Measurements from ENCODE around the gene KLHL29. TPM values are rescaled to one million over a fixed set of nuclear protein-coding genes. Genes with fewer than 3 reads are reported as not detected.

KLHL29 gene
- total RNA-seq, 1 experiment from 2014 or later = 7.7 TPM

DNA sequence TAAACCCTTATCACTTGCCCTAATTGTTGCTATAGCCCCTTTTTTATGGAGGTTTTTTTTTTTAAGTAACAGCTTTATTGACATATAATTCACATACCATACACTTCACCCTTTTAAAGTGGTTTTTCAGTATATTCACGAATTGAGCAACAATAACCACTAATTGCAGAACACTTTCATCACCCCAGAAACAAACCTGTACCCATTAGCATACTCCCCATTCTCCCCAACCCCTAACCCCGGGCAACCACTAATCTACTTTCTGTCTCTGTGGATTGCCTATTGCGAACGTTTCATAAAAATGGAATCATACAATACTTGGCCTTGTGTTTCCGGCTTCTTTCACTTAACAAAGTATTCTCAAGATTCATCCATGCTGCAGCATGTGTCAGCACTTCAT lies 328.4 kb downstream of the KLHL29 start:
- ATAC-seq (no peak), DNase-seq (ENCODE audit: low read depth, low spot score) (no peak)
- Histone ChIP-seq H3K4me1 (ENCODE audit: control insufficient read depth, insufficient read depth, low read length) (no peaks in the 10 kb centered on the region), H3K27me3 (ENCODE audit: control insufficient read depth, insufficient read depth, low read length) (no peaks in the 10 kb centered on the region), H3K4me3 (ENCODE audit: low read depth in 2 of 2, low read length in 2 of 2) (no peak overlapping the region), H3K9me3 (ENCODE audit: control insufficient read depth, insufficient read depth, low read depth, low read length) (no peaks in the 10 kb centered on the region), H3K36me3 (ENCODE audit: control insufficient read depth, insufficient read depth, low read length) (no peaks in the 10 kb centered on the region), H3K27ac (ENCODE audit: low read length) (no peak overlapping the region)
- in situ Hi-C loops (cut with HindIII; ENCODE audit: low pct_unique_long_range_greater_than_20kb, low sequenced_read_pairs) (no loop called here), intact Hi-C loops (cut with micrococcal nuclease; ENCODE audit: unreplicated experiment) (no loop called here)
- CTCF ChIA-PET = no interaction called here
- no TSS peak for BruUV-seq (replicated peaks)
- TF ChIP-seq TCF7L2 (IDR thresholded peaks at IDR 0.05; ENCODE audit: low read depth, low read length) (no peak), SIN3A (IDR thresholded peaks at IDR 0.05; ENCODE audit: borderline replicate concordance, insufficient read depth, low read depth, low read length) (no peak), POLR2AphosphoS5 (IDR thresholded peaks at IDR 0.05; ENCODE audit: low read depth, low read length) (no peak)
- TF ChIP-seq, protein P1, sequence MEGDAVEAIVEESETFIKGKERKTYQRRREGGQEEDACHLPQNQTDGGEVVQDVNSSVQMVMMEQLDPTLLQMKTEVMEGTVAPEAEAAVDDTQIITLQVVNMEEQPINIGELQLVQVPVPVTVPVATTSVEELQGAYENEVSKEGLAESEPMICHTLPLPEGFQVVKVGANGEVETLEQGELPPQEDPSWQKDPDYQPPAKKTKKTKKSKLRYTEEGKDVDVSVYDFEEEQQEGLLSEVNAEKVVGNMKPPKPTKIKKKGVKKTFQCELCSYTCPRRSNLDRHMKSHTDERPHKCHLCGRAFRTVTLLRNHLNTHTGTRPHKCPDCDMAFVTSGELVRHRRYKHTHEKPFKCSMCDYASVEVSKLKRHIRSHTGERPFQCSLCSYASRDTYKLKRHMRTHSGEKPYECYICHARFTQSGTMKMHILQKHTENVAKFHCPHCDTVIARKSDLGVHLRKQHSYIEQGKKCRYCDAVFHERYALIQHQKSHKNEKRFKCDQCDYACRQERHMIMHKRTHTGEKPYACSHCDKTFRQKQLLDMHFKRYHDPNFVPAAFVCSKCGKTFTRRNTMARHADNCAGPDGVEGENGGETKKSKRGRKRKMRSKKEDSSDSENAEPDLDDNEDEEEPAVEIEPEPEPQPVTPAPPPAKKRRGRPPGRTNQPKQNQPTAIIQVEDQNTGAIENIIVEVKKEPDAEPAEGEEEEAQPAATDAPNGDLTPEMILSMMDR (IDR thresholded peaks at IDR 0.05) = no peak
- TF ChIP-seq, protein P2, sequence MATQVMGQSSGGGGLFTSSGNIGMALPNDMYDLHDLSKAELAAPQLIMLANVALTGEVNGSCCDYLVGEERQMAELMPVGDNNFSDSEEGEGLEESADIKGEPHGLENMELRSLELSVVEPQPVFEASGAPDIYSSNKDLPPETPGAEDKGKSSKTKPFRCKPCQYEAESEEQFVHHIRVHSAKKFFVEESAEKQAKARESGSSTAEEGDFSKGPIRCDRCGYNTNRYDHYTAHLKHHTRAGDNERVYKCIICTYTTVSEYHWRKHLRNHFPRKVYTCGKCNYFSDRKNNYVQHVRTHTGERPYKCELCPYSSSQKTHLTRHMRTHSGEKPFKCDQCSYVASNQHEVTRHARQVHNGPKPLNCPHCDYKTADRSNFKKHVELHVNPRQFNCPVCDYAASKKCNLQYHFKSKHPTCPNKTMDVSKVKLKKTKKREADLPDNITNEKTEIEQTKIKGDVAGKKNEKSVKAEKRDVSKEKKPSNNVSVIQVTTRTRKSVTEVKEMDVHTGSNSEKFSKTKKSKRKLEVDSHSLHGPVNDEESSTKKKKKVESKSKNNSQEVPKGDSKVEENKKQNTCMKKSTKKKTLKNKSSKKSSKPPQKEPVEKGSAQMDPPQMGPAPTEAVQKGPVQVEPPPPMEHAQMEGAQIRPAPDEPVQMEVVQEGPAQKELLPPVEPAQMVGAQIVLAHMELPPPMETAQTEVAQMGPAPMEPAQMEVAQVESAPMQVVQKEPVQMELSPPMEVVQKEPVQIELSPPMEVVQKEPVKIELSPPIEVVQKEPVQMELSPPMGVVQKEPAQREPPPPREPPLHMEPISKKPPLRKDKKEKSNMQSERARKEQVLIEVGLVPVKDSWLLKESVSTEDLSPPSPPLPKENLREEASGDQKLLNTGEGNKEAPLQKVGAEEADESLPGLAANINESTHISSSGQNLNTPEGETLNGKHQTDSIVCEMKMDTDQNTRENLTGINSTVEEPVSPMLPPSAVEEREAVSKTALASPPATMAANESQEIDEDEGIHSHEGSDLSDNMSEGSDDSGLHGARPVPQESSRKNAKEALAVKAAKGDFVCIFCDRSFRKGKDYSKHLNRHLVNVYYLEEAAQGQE (IDR thresholded peaks at IDR 0.05; ENCODE audit: insufficient read depth in 1 of 2, low read depth in 2 of 2, low read length in 1 of 2) = no peak
- POLR2A ChIA-PET = no interaction called here

DNA sequence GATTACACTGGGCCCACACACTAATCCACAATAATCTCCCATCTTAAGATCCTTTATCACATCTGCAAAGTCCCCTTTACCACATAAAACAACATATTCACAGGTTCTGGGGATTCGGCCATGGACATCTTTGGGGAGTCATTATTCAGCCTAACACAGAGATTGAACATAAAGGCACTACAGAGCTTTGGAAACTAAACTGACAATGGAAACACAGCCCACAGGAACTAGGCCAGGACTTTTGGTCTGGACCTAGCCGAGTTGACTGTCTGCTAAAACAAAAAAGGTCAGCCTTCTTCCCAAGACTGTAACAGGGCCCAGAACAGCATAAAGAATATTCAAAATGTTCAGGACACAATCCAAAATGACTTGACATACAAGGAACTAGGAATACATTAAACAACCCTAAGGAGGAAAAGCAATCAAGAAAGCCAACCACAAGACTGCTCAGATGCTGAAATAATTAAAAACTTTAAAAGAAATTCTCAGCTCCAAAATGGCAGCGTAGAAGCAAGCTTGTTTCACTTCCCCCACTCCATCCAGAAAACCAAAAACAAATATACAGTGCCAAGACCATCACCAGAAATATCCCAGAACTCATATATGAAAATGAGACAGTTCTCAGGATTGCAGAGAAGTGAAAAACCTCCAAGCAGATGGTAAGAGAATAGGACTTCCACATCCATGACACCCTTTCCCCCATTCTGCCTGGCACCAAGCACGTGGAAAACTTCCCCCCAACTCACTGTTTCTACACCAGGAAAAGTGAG lies 334.1 kb downstream of the KLHL29 start:
- no peak overlapping the region for H3K4me3 ChIP-seq (ENCODE audit: low read depth in 2 of 2, low read length in 2 of 2)
- BruUV-seq (replicated peaks) = no TSS peak
- no peak overlapping the region for H3K27ac ChIP-seq (ENCODE audit: low read length)
- DNase-seq (ENCODE audit: low read depth, low spot score) = no peak
- H3K27me3 ChIP-seq (ENCODE audit: control insufficient read depth, insufficient read depth, low read length) = no peaks in the 10 kb centered on the region
- no peaks in the 10 kb centered on the region for H3K36me3 ChIP-seq (ENCODE audit: control insufficient read depth, insufficient read depth, low read length)
- peaks cover 17% of the 10 kb centered on the region for H3K9me3 ChIP-seq (ENCODE audit: control insufficient read depth, insufficient read depth, low read depth, low read length)
- intact Hi-C loops (cut with micrococcal nuclease; ENCODE audit: unreplicated experiment) = no loop called here
- ChIA-PET POLR2A (interaction anchor here (0.6 kb wide), 1 partner anchor 780 kb away, joined by 3 read pairs; no protein-coding TSS in a partner anchor), CTCF (no interaction called here)
- H3K4me1 ChIP-seq (ENCODE audit: control insufficient read depth, insufficient read depth, low read length) = no peaks in the 10 kb centered on the region
- no peak for ATAC-seq
- TF ChIP-seq SIN3A (IDR thresholded peaks at IDR 0.05; ENCODE audit: borderline replicate concordance, insufficient read depth, low read depth, low read length) (no peak), TCF7L2 (IDR thresholded peaks at IDR 0.05; ENCODE audit: low read depth, low read length) (no peak), POLR2AphosphoS5 (IDR thresholded peaks at IDR 0.05; ENCODE audit: low read depth, low read length) (no peak)
- TF ChIP-seq, protein P2 (IDR thresholded peaks at IDR 0.05; ENCODE audit: insufficient read depth in 1 of 2, low read depth in 2 of 2, low read length in 1 of 2) = no peak
- TF ChIP-seq, protein P1 (IDR thresholded peaks at IDR 0.05) = no peak
- in situ Hi-C loops (cut with HindIII; ENCODE audit: low pct_unique_long_range_greater_than_20kb, low sequenced_read_pairs) = no loop called here

Data from Panc1 (cell line).